ENCODE measurements around the gene TUT7. TPM values are rescaled to one million over a fixed set of nuclear protein-coding genes. Genes with fewer than 3 reads are reported as not detected.
"Not testable (repeated sequence)": the region's sequence is repeated elsewhere in the genome, so short reads cannot be mapped to it uniquely, and the experiment has no call there.

The TUT7 gene
- 10 to 100 TPM; 17.8 to 23.9 (median 19.2) TPM for total RNA-seq (2021; fragmentation: NEBNext Ultra II Directional; extraction: Animal tissue kit (Norgen Biotek cat#: 25700))
- long read RNA-seq, full-length matches to known transcripts = 1 of 21 reads
- long read RNA-seq, partial matches to known transcripts = 8 of 21 reads
- long read RNA-seq, other reads (novel, unspliced or antisense) = 12 of 21 reads

- H3K9me3 Mint-ChIP-seq = no peaks in the 10 kb centered on the region
- peak; percentile 95 for DNase-seq
- no peak for TF ChIP-seq CTCF (IDR thresholded peaks at IDR 0.05)
- peaks cover 18% of the 10 kb centered on the region for H3K36me3 Mint-ChIP-seq (ENCODE audit: low read depth)
- peaks cover 2% of the 10 kb centered on the region for H3K27me3 Mint-ChIP-seq (ENCODE audit: insufficient read depth)
- peaks cover 44% of the 10 kb centered on the region for H3K4me1 Mint-ChIP-seq (ENCODE audit: low read depth)
- peak within 1 kb of the TSS; percentile 93 for H3K27ac Mint-ChIP-seq
- H3K4me3 Mint-ChIP-seq = peak within 1 kb of the TSS; percentile 98
These were observed at the start of gene TUT7 for GRCh38 chr9:86354011-86354817. TUT7 (minus strand) TSS chr9:86354410; CDS start chr9:86353199, 1,211 bp downstream.

- H3K27me3 Mint-ChIP-seq (ENCODE audit: insufficient read depth) = peaks cover 8% of the 10 kb centered on the region
- no peak overlapping the region for H3K4me3 Mint-ChIP-seq
- H3K36me3 Mint-ChIP-seq (ENCODE audit: low read depth) = no peaks in the 10 kb centered on the region
These were observed 48.4 kb upstream of the TUT7 start for GRCh38 chr9:86402591-86402990.

GRCh38 chr9:86396412-86396811 lies 42.2 kb upstream of the TUT7 start:
- no peak for TF ChIP-seq CTCF (IDR thresholded peaks at IDR 0.05)
- Mint-ChIP-seq H3K27me3 (ENCODE audit: insufficient read depth) (peaks cover 14% of the 10 kb centered on the region), H3K36me3 (ENCODE audit: low read depth) (no peaks in the 10 kb centered on the region), H3K4me1 (ENCODE audit: low read depth) (no peaks in the 10 kb centered on the region), H3K4me3 (no peak overlapping the region), H3K27ac (no peak overlapping the region), H3K9me3 (peaks cover 1% of the 10 kb centered on the region)
- DNase-seq = no peak

More at GRCh38 chr9:86402591-86402990, 48.4 kb upstream of the TUT7 start:
- no peak overlapping the region for H3K27ac Mint-ChIP-seq
- no peaks in the 10 kb centered on the region for H3K9me3 Mint-ChIP-seq
- no peak for TF ChIP-seq CTCF (IDR thresholded peaks at IDR 0.05)
- DNase-seq = no peak
- H3K4me1 Mint-ChIP-seq (ENCODE audit: low read depth) = peaks cover 26% of the 10 kb centered on the region

GRCh38 chr9:86390184-86390583 lies 36.0 kb upstream of the TUT7 start:
- H3K4me1 Mint-ChIP-seq (ENCODE audit: low read depth); DNase-seq; H3K36me3 Mint-ChIP-seq (ENCODE audit: low read depth); H3K27ac Mint-ChIP-seq; H3K4me3 Mint-ChIP-seq; H3K9me3 Mint-ChIP-seq; H3K27me3 Mint-ChIP-seq (ENCODE audit: insufficient read depth): not testable (repeated sequence)

- Mint-ChIP-seq H3K4me3 (no peak overlapping the region), H3K27ac (no peak overlapping the region), H3K4me1 (ENCODE audit: low read depth) (no peaks in the 10 kb centered on the region), H3K36me3 (ENCODE audit: low read depth) (no peaks in the 10 kb centered on the region), H3K27me3 (ENCODE audit: insufficient read depth) (peaks cover 9% of the 10 kb centered on the region), H3K9me3 (peaks cover 5% of the 10 kb centered on the region; the same call in 1 of the 2 replicates)
- no peak for DNase-seq
- TF ChIP-seq CTCF (IDR thresholded peaks at IDR 0.05) = no peak
These were observed 35.4 kb upstream of the TUT7 start for GRCh38 chr9:86389628-86390027.

- TF ChIP-seq CTCF (IDR thresholded peaks at IDR 0.05) = no peak
- Mint-ChIP-seq H3K4me1 (ENCODE audit: low read depth) (no peaks in the 10 kb centered on the region), H3K4me3 (no peak overlapping the region), H3K36me3 (ENCODE audit: low read depth) (no peaks in the 10 kb centered on the region), H3K27ac (no peak overlapping the region), H3K9me3 (peaks cover 13% of the 10 kb centered on the region), H3K27me3 (ENCODE audit: insufficient read depth) (peaks cover 9% of the 10 kb centered on the region)
- no peak for DNase-seq
These were observed 33.2 kb upstream of the TUT7 start for GRCh38 chr9:86387376-86387775.

- not testable (repeated sequence) for DNase-seq; H3K27ac Mint-ChIP-seq; H3K27me3 Mint-ChIP-seq (ENCODE audit: insufficient read depth); H3K4me1 Mint-ChIP-seq (ENCODE audit: low read depth); H3K9me3 Mint-ChIP-seq; H3K4me3 Mint-ChIP-seq; H3K36me3 Mint-ChIP-seq (ENCODE audit: low read depth)
These were observed 28.8 kb upstream of the TUT7 start for GRCh38 chr9:86383000-86383399.
